Effector memory CD8-positive, alpha-beta T cell (primary cell): ENCODE measurements around the gene DRC1.
"Not testable (repeated sequence)": the region's sequence is repeated elsewhere in the genome, so short reads cannot be mapped to it uniquely, and the experiment has no call there.

ENCODE experiments used
- ATAC-seq: fragments of 150-1000 bp; cut with Tn5 transposase; replicated peaks from 2 replicates; pipeline ENCODE4 v1.10.0; 2021; ENCODE audit warnings: mild to moderate bottlenecking, moderate library complexity
- DNase-seq, 3 experiments: peaks; one replicate each; pipeline ENCODE4 v3.0.0; 2021
- H3K27ac Mint-ChIP-seq, 2 donors: one replicate each; pipeline ENCODE4 v1.8.0; 2022; ENCODE audit warnings: mild to moderate bottlenecking in 2 of 2, mixed read lengths in 2 of 2, moderate library complexity in 2 of 2
- H3K27me3 Mint-ChIP-seq, 2 donors: one replicate each; pipeline ENCODE4 v1.8.0; 2022; ENCODE audit warnings: mixed read lengths in 2 of 2
- H3K36me3 Mint-ChIP-seq: one replicate; pipeline ENCODE4 v1.8.0; 2022; ENCODE audit warnings: mild to moderate bottlenecking, moderate library complexity, mixed read lengths; ENCODE audit not compliant: insufficient read depth
- H3K4me1 Mint-ChIP-seq, 2 donors: one replicate each; pipeline ENCODE4 v1.8.0; 2022; ENCODE audit warnings: low read depth in 2 of 2, mixed read lengths in 2 of 2
- H3K4me3 Mint-ChIP-seq, 2 donors: one replicate each; pipeline ENCODE4 v1.8.0; 2022; ENCODE audit warnings: mild to moderate bottlenecking in 2 of 2, mixed read lengths in 2 of 2, moderate library complexity in 2 of 2
- H3K9me3 Mint-ChIP-seq, 2 donors: one replicate each; pipeline ENCODE4 v1.8.0; 2022; ENCODE audit warnings: mixed read lengths in 2 of 2
- total RNA-seq, 9 experiments: gene quantifications; one replicate each; lab custom pipeline; 2026; lab: John Stamatoyannopoulos, UW

DRC1 gene
- 0 to 0.18 (median 0.10) reads per million in 9 experiments for total RNA-seq

GRCh38 chr2:26401739-26402541 lies at the start of gene DRC1:
TSS of gene DRC1 (plus strand) at chr2:26401920. CDS start at chr2:26401990, 70 bp downstream.
- Mint-ChIP-seq H3K9me3 (no peaks in the 10 kb centered on the region), H3K27me3 (peaks cover 4 to 9% of the 10 kb centered on the region in 2 donors), H3K4me1 (peaks cover 4 to 7% of the 10 kb centered on the region in 2 donors), H3K4me3 (no peak within 1 kb of the TSS), H3K27ac (no peak within 1 kb of the TSS), H3K36me3 (no peaks in the 10 kb centered on the region)
- ATAC-seq (no peak), DNase-seq (no peak)

GRCh38 chr2:26352892-26353291 lies 48.8 kb upstream of the DRC1 start:
- Mint-ChIP-seq H3K9me3 (no peaks in the 10 kb centered on the region), H3K27ac (no peak overlapping the region), H3K27me3 (no peaks in the 10 kb centered on the region), H3K36me3 (peaks cover 7% of the 10 kb centered on the region), H3K4me1 (peaks cover 21 to 49% of the 10 kb centered on the region in 2 donors), H3K4me3 (no peak overlapping the region)
- DNase-seq = no peak
- ATAC-seq = no peak

- H3K4me1 Mint-ChIP-seq = peaks cover 17 to 53% of the 10 kb centered on the region in 2 donors
Observed at GRCh38 chr2:26354469-26354868, 47.3 kb upstream of the DRC1 start.

GRCh38 chr2:26355038-26355995 lies 46.4 kb upstream of the DRC1 start:
- H3K9me3 Mint-ChIP-seq = no peaks in the 10 kb centered on the region
- H3K4me1 Mint-ChIP-seq = peaks cover 20 to 61% of the 10 kb centered on the region in 2 donors
- H3K4me3 Mint-ChIP-seq = no peak overlapping the region
- peak overlapping the region; percentile 52 to 75 for H3K27ac Mint-ChIP-seq
- DNase-seq = no peak
- no peaks in the 10 kb centered on the region for H3K27me3 Mint-ChIP-seq
- H3K36me3 Mint-ChIP-seq = peaks cover 9% of the 10 kb centered on the region
- ATAC-seq = no peak

More at GRCh38 chr2:26354469-26354868, 47.3 kb upstream of the DRC1 start:
- H3K27ac Mint-ChIP-seq, DNase-seq, H3K9me3 Mint-ChIP-seq, H3K4me3 Mint-ChIP-seq, ATAC-seq, H3K27me3 Mint-ChIP-seq: not testable (repeated sequence)
- peaks cover 12% of the 10 kb centered on the region for H3K36me3 Mint-ChIP-seq

- DNase-seq = no peak
Observed at GRCh38 chr2:26356111-26356510, 45.6 kb upstream of the DRC1 start.

GRCh38 chr2:26356771-26357170 lies 44.9 kb upstream of the DRC1 start:
- Mint-ChIP-seq H3K36me3 (peaks cover 6% of the 10 kb centered on the region), H3K27ac (no peak overlapping the region)
- ATAC-seq = no peak

More at GRCh38 chr2:26356111-26356510, 45.6 kb upstream of the DRC1 start:
- ATAC-seq = no peak
- Mint-ChIP-seq H3K4me1 (peaks cover 25 to 66% of the 10 kb centered on the region in 2 donors), H3K4me3 (no peak overlapping the region), H3K27me3 (no peaks in the 10 kb centered on the region), H3K36me3 (peaks cover 6% of the 10 kb centered on the region), H3K9me3 (no peaks in the 10 kb centered on the region), H3K27ac (peak overlapping the region; percentile 52 to 75)

GRCh38 chr2:26359886-26360473 lies 41.7 kb upstream of the DRC1 start:
- H3K4me1 Mint-ChIP-seq = peaks cover 25 to 59% of the 10 kb centered on the region in 2 donors
- no peak for ATAC-seq
- no peak for DNase-seq
- H3K36me3 Mint-ChIP-seq = peaks cover 6% of the 10 kb centered on the region
- H3K27me3 Mint-ChIP-seq = no peaks in the 10 kb centered on the region
- no peak overlapping the region for H3K4me3 Mint-ChIP-seq
- no peaks in the 10 kb centered on the region for H3K9me3 Mint-ChIP-seq
- peak overlapping the region in 1 of 2 donors; percentile 2 for H3K27ac Mint-ChIP-seq

More at GRCh38 chr2:26356771-26357170, 44.9 kb upstream of the DRC1 start:
- Mint-ChIP-seq H3K27me3 (no peaks in the 10 kb centered on the region), H3K9me3 (no peaks in the 10 kb centered on the region), H3K4me1 (peaks cover 25 to 62% of the 10 kb centered on the region in 2 donors), H3K4me3 (no peak overlapping the region)
- no peak for DNase-seq

- H3K27ac Mint-ChIP-seq = peak overlapping the region; percentile 10 to 27
- ATAC-seq (peak; percentile 39), DNase-seq (no peak)
- H3K27me3 Mint-ChIP-seq = no peaks in the 10 kb centered on the region
- peaks cover 16 to 32% of the 10 kb centered on the region in 2 donors for H3K4me1 Mint-ChIP-seq
- no peaks in the 10 kb centered on the region for H3K9me3 Mint-ChIP-seq
- peaks cover 13% of the 10 kb centered on the region for H3K36me3 Mint-ChIP-seq
- H3K4me3 Mint-ChIP-seq = peak overlapping the region in 1 of 2 donors; percentile 10
Observed at GRCh38 chr2:26363323-26363722, 38.4 kb upstream of the DRC1 start.

GRCh38 chr2:26363958-26364357 lies 37.8 kb upstream of the DRC1 start:
- peaks cover 16 to 29% of the 10 kb centered on the region in 2 donors for H3K4me1 Mint-ChIP-seq
- H3K36me3 Mint-ChIP-seq = peaks cover 19% of the 10 kb centered on the region
- peak overlapping the region in 1 of 2 donors; percentile 65 for H3K27ac Mint-ChIP-seq
- no peak for ATAC-seq
- no peaks in the 10 kb centered on the region for H3K27me3 Mint-ChIP-seq
- H3K9me3 Mint-ChIP-seq = no peaks in the 10 kb centered on the region
- H3K4me3 Mint-ChIP-seq = no peak overlapping the region
- no peak for DNase-seq

- H3K9me3 Mint-ChIP-seq = no peaks in the 10 kb centered on the region
- H3K27me3 Mint-ChIP-seq = no peaks in the 10 kb centered on the region
- H3K4me1 Mint-ChIP-seq = peaks cover 13 to 22% of the 10 kb centered on the region in 2 donors
- no peak overlapping the region for H3K4me3 Mint-ChIP-seq
- H3K36me3 Mint-ChIP-seq = peaks cover 19% of the 10 kb centered on the region
- H3K27ac Mint-ChIP-seq = peak overlapping the region in 1 of 2 donors; percentile 65
- no peak for ATAC-seq
- DNase-seq = no peak
Observed at GRCh38 chr2:26364669-26365068, 37.1 kb upstream of the DRC1 start.

GRCh38 chr2:26366957-26367356 lies 34.8 kb upstream of the DRC1 start:
- H3K36me3 Mint-ChIP-seq = peaks cover 19% of the 10 kb centered on the region

GRCh38 chr2:26369664-26370063 lies 32.1 kb upstream of the DRC1 start:
- H3K4me1 Mint-ChIP-seq, H3K9me3 Mint-ChIP-seq, H3K4me3 Mint-ChIP-seq, H3K27me3 Mint-ChIP-seq, H3K27ac Mint-ChIP-seq, ATAC-seq, DNase-seq: not testable (repeated sequence)
- peaks cover 40% of the 10 kb centered on the region for H3K36me3 Mint-ChIP-seq

More at GRCh38 chr2:26366957-26367356, 34.8 kb upstream of the DRC1 start:
- DNase-seq (no peak), ATAC-seq (no peak)
- Mint-ChIP-seq H3K27me3 (no peaks in the 10 kb centered on the region), H3K27ac (no peak overlapping the region), H3K4me3 (no peak overlapping the region), H3K9me3 (no peaks in the 10 kb centered on the region), H3K4me1 (peaks cover 7 to 8% of the 10 kb centered on the region in 2 donors)

GRCh38 chr2:26370909-26371308 lies 30.8 kb upstream of the DRC1 start:
- not testable (repeated sequence) for DNase-seq, H3K4me1 Mint-ChIP-seq, H3K27me3 Mint-ChIP-seq, H3K27ac Mint-ChIP-seq, H3K4me3 Mint-ChIP-seq, ATAC-seq, H3K9me3 Mint-ChIP-seq
- peaks cover 43% of the 10 kb centered on the region for H3K36me3 Mint-ChIP-seq
